HepG2 (cell line): ENCODE data around the gene CBX2. TPM values are rescaled to one million over a fixed set of nuclear protein-coding genes. Genes with fewer than 3 reads are reported as not detected.

ENCODE experiments used
- AGO2 ChIP-seq: fragments of 200-400 bp; formaldehyde crosslinking; optimal IDR thresholded peaks from 2 replicates; pipeline ENCODE3; 2017; ENCODE audit warnings: mild to moderate bottlenecking, low read depth, low read length, moderate library complexity
- ARHGAP35 ChIP-seq: sonication (generic); formaldehyde crosslinking; IDR thresholded peaks from 2 replicates; pipeline ENCODE4 v1.9.0; 2022; ENCODE audit warnings: mild to moderate bottlenecking, inconsistent platforms, moderate library complexity, missing genetic modification reagents, borderline replicate concordance
- BCL6 ChIP-seq: IDR thresholded peaks from 2 replicates; pipeline ENCODE4 v1.6.1; 2016; ENCODE audit warnings: missing genetic modification reagents, missing compliant biosample characterization
- GTF2F1 ChIP-seq: fragments of 150-350 bp; IDR thresholded peaks from 2 replicates; pipeline ENCODE4 v1.6.1; 2014; ENCODE audit warnings: low read length
- HIVEP1 ChIP-seq: sonication (generic); formaldehyde crosslinking; IDR thresholded peaks from 2 replicates; pipeline ENCODE4 v1.4.0; 2020; ENCODE audit warnings: mild to moderate bottlenecking, missing genetic modification reagents
- MAF1 ChIP-seq: sonication (generic); formaldehyde crosslinking; IDR thresholded peaks from 2 replicates; pipeline ENCODE4 v1.5.0; 2020; ENCODE audit warnings: missing genetic modification reagents, borderline replicate concordance
- PHF8 ChIP-seq: sonication (generic); formaldehyde crosslinking; IDR thresholded peaks from 2 replicates; pipeline ENCODE4 v1.5.0; 2020; ENCODE audit warnings: missing genetic modification reagents
- THAP11 ChIP-seq: IDR thresholded peaks from 2 replicates; pipeline ENCODE4 v1.6.1; 2016; ENCODE audit warnings: missing biosample characterization, missing genetic modification reagents
- ZEB1 ChIP-seq: IDR thresholded peaks from 2 replicates; pipeline ENCODE4 v1.6.1; 2012; ENCODE audit warnings: mild to moderate bottlenecking, low read depth, inconsistent platforms; ENCODE audit not compliant: insufficient replicate concordance
- ZNF33B ChIP-seq: sonication (generic); formaldehyde crosslinking; IDR thresholded peaks from 2 replicates; pipeline ENCODE4 v1.5.1; 2020; ENCODE audit warnings: mild to moderate bottlenecking, missing genetic modification reagents
- ZNF468 ChIP-seq: sonication (generic); formaldehyde crosslinking; IDR thresholded peaks from 2 replicates; pipeline ENCODE4 v1.8.0; 2022; ENCODE audit warnings: mild to moderate bottlenecking, moderate library complexity, missing genetic modification reagents
- ZNF552 ChIP-seq: sonication (generic); formaldehyde crosslinking; IDR thresholded peaks from 2 replicates; pipeline ENCODE4 v1.9.0; 2022; ENCODE audit warnings: missing genetic modification reagents, mild to moderate bottlenecking, borderline replicate concordance
- ZNF614 ChIP-seq: IDR thresholded peaks from 2 replicates; pipeline ENCODE4 v1.6.1; 2018; ENCODE audit warnings: missing biosample characterization, missing genetic modification reagents, inconsistent platforms, borderline replicate concordance
- polyA plus RNA-seq, 8 experiments: library from polyadenylated mRNA; depleted of rRNA in 3 of 8; stranded (reverse) in 7 of 8; unstranded in 1 of 8; fragments of >200 nt; fragmentation: Illumina TruSeq in 4 of 8; extraction: Trizol in 4 of 8; gene quantifications; 2 replicates each; pipeline versions ENCODE4 v1.2.1 to v1.2.3, GENCODE V29; 2011 to 2016; ENCODE audit warnings: low read depth in 4 of 8, missing spikeins in 1 of 8, mixed read lengths in 1 of 8; ENCODE audit not compliant: insufficient read depth in 1 of 8
- total RNA-seq, 5 experiments: library from RNA; depleted of rRNA; stranded (reverse); fragments of >200 nt; fragmentation: Illumina TruSeq; extraction: Trizol; gene quantifications; 2 replicates each; pipeline ENCODE4 v1.2.3, GENCODE V29; 2016; ENCODE audit warnings: low read depth in 1 of 5
- TF ChIP-seq, protein P1 (sequence below): sonication (generic); formaldehyde crosslinking; IDR thresholded peaks from 2 replicates; pipeline ENCODE4 v1.8.1; 2023; ENCODE audit warnings: mild to moderate bottlenecking, inconsistent platforms, moderate library complexity, missing genetic modification reagents, borderline replicate concordance
- TF ChIP-seq, protein P2 (sequence below): sonication (generic); formaldehyde crosslinking; IDR thresholded peaks from 2 replicates; pipeline ENCODE4 v1.4.0; 2020; ENCODE audit warnings: missing genetic modification reagents
- TF ChIP-seq, protein P3 (sequence below): sonication (generic); formaldehyde crosslinking; conservative IDR thresholded peaks from 2 replicates; pipeline ENCODE4 v1.8.0; 2022; ENCODE audit warnings: missing genetic modification reagents
- TF ChIP-seq, protein P4 (sequence below): sonication (generic); formaldehyde crosslinking; IDR thresholded peaks from 2 replicates; pipeline ENCODE4 v1.4.0; 2020; ENCODE audit warnings: mild to moderate bottlenecking, low read depth, missing genetic modification reagents
- TF ChIP-seq, protein P5 (sequence below): sonication (generic); formaldehyde crosslinking; IDR thresholded peaks from 2 replicates; pipeline ENCODE4 v1.5.1; 2020; ENCODE audit warnings: missing genetic modification reagents, mild to moderate bottlenecking, borderline replicate concordance

Gene CBX2
- total and polyA plus RNA-seq, 2 of the 13 experiments (the other 11 are each of a cell fraction or from before 2014, with no cell fraction given): 14.5 to 31.1 TPM

DNA sequence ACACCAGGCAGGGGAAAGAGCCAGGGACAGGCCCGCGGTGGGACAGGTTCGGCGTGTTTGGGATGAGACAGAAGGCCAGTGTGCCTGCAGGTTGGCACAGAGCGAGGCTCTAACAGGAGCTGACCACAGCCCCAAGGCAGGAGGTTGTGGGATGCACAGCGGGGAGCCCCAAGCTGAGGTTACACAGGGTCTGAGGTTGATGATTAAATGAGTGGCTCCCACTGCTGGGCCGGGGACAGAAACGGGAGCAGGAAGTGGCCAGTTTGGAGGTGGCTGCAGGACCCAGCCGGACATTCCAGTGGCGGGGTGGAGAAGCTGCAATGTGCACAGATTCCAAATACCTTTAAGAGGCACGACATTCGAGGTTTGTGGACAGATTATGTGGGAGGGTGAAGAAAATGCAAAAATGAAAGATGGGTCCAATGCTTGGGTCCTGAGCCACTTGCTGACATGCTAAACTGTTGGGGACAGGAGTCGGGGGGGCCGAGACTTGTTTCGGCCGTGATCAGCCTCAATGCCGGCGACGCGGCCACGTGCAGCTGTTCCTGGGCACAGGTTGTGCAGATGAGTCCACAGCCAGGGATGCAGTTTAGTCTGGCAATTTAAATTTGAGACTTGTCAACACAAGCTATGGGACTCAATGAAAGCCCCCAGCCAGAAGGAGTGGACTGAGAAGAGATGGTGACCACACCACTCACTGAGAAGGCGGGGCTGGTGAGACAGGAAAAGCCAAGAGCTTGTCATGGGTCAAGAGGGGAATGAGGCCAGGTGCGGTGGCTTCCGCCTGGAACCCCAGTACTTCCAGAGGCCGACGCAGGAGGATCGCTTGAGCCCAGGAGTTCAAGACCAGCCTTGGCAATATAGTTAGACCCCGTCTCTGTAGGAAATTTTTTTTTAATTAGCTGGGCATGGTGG is 38.5 kb upstream of the CBX2 start (continued):
- TF ChIP-seq, protein P1, sequence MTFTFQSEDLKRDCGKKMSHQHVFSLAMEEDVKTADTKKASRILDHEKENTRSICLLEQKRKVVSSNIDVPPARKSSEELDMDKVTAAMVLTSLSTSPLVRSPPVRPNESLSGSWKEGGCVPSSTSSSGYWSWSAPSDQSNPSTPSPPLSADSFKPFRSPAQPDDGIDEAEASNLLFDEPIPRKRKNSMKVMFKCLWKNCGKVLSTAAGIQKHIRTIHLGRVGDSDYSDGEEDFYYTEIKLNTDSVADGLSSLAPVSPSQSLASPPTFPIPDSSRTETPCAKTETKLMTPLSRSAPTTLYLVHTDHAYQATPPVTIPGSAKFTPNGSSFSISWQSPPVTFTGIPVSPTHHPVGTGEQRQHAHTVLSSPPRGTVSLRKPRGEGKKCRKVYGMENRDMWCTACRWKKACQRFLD (CRISPR knock-in tag): peak; percentile 49; the same call in 1 of the 2 replicates
- TF ChIP-seq GTF2F1: no peak
- TF ChIP-seq, protein P2, sequence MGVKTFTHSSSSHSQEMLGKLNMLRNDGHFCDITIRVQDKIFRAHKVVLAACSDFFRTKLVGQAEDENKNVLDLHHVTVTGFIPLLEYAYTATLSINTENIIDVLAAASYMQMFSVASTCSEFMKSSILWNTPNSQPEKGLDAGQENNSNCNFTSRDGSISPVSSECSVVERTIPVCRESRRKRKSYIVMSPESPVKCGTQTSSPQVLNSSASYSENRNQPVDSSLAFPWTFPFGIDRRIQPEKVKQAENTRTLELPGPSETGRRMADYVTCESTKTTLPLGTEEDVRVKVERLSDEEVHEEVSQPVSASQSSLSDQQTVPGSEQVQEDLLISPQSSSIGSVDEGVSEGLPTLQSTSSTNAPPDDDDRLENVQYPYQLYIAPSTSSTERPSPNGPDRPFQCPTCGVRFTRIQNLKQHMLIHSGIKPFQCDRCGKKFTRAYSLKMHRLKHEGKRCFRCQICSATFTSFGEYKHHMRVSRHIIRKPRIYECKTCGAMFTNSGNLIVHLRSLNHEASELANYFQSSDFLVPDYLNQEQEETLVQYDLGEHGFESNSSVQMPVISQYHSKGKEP (CRISPR knock-in tag): no peak
- TF ChIP-seq, protein P3, sequence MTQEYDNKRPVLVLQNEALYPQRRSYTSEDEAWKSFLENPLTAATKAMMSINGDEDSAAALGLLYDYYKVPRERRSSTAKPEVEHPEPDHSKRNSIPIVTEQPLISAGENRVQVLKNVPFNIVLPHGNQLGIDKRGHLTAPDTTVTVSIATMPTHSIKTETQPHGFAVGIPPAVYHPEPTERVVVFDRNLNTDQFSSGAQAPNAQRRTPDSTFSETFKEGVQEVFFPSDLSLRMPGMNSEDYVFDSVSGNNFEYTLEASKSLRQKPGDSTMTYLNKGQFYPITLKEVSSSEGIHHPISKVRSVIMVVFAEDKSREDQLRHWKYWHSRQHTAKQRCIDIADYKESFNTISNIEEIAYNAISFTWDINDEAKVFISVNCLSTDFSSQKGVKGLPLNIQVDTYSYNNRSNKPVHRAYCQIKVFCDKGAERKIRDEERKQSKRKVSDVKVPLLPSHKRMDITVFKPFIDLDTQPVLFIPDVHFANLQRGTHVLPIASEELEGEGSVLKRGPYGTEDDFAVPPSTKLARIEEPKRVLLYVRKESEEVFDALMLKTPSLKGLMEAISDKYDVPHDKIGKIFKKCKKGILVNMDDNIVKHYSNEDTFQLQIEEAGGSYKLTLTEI (CRISPR knock-in tag): no peak
- 0 out of 2 replicates have a peak, but pooled peaks have one; percentile 70 for TF ChIP-seq ZNF468 (CRISPR knock-in tag)
- TF ChIP-seq, protein P4, sequence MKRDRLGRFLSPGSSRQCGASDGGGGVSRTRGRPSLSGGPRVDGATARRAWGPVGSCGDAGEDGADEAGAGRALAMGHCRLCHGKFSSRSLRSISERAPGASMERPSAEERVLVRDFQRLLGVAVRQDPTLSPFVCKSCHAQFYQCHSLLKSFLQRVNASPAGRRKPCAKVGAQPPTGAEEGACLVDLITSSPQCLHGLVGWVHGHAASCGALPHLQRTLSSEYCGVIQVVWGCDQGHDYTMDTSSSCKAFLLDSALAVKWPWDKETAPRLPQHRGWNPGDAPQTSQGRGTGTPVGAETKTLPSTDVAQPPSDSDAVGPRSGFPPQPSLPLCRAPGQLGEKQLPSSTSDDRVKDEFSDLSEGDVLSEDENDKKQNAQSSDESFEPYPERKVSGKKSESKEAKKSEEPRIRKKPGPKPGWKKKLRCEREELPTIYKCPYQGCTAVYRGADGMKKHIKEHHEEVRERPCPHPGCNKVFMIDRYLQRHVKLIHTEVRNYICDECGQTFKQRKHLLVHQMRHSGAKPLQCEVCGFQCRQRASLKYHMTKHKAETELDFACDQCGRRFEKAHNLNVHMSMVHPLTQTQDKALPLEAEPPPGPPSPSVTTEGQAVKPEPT (CRISPR knock-in tag): peak; percentile 18
- no peak for TF ChIP-seq THAP11
- TF ChIP-seq ZNF614: peak; percentile 38; the same call in 1 of the 2 replicates
- TF ChIP-seq ZNF552 (CRISPR knock-in tag): no peak
- TF ChIP-seq PHF8 (CRISPR knock-in tag): 0 out of 2 replicates have a peak, but pooled peaks have one; percentile 18
- TF ChIP-seq BCL6 (CRISPR knock-in tag): no peak
- TF ChIP-seq ZNF33B: 0 out of 2 replicates have a peak, but pooled peaks have one; percentile 57
- no peak for TF ChIP-seq ZEB1
- TF ChIP-seq AGO2: peak; percentile 49
- TF ChIP-seq HIVEP1 (CRISPR knock-in tag): no peak; the same call in 1 of the 2 replicates
- TF ChIP-seq ARHGAP35: peak; percentile 56; the same call in 1 of the 2 replicates
- TF ChIP-seq, protein P5, sequence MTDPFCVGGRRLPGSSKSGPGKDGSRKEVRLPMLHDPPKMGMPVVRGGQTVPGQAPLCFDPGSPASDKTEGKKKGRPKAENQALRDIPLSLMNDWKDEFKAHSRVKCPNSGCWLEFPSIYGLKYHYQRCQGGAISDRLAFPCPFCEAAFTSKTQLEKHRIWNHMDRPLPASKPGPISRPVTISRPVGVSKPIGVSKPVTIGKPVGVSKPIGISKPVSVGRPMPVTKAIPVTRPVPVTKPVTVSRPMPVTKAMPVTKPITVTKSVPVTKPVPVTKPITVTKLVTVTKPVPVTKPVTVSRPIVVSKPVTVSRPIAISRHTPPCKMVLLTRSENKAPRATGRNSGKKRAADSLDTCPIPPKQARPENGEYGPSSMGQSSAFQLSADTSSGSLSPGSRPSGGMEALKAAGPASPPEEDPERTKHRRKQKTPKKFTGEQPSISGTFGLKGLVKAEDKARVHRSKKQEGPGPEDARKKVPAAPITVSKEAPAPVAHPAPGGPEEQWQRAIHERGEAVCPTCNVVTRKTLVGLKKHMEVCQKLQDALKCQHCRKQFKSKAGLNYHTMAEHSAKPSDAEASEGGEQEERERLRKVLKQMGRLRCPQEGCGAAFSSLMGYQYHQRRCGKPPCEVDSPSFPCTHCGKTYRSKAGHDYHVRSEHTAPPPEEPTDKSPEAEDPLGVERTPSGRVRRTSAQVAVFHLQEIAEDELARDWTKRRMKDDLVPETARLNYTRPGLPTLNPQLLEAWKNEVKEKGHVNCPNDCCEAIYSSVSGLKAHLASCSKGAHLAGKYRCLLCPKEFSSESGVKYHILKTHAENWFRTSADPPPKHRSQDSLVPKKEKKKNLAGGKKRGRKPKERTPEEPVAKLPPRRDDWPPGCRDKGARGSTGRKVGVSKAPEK (CRISPR knock-in tag): 0 out of 2 replicates have a peak, but pooled peaks have one; percentile 61
- no peak for TF ChIP-seq MAF1 (CRISPR knock-in tag)
